Amniotic epithelial cell (primary cell): ENCODE measurements around the gene ISY1.
A peak's percentile ranks its signal among the peaks of the same experiment; 100 is the strongest.
"Not testable (repeated sequence)": the region's sequence is repeated elsewhere in the genome, so short reads cannot be mapped to it uniquely, and the experiment has no call there.

Source experiments
- DNase-seq: peaks from one replicate; pipeline ENCODE4 v3.0.0-alpha.2; 2010; ENCODE audit warnings: low read depth

Gene ISY1

DNA sequence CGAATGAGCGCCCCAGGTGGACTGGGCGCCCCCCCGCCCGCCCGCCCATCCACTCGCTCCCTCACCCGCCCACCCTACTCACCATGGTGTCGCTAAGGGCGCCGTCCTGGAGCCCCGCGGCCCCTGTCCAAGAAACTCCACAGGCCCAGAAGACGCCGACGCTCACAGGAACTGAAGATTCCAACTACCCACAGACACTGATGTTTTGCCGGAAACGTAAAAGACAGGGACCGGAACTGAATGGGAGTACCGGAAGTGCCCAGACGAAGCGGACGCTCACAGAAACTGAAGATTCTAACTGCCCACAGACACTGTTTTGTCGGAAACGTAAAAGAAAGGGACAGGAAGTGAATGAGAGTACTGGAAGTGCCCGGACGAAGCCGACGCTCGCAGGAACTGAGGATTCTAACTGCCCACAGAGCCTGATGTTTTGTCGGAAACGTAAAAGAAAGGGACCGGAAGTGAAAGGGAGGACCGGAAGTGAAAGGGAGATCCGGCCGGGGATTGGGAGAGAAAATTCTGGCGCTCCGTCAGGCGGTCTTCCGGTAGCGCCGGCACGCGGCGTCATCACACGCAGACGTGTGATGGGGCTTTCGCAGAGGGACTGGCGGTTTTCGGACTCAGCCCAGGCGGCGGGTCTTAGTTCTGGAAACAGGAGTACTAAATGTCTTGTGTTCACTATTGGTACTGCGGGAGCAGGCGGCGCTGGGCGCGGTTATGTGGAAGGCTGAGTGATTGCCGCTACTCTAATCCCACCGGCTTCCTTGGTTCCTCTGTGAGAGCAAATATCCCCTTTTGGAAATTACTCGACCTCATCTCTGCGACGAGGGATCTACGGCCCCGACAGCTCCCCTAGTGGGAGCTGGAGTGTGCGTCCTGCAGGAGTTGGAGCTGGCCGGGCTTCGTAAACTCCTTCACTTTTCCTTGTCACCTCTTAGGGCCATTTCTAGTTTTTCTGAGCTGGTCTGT, at the start of gene ISY1:
Gene ISY1 (minus strand): TSS at position 173 of the 969 bp plus-strand sequence. CDS start 88 bp downstream, at position 85.
- DNase-seq: peak; percentile 95

DNA sequence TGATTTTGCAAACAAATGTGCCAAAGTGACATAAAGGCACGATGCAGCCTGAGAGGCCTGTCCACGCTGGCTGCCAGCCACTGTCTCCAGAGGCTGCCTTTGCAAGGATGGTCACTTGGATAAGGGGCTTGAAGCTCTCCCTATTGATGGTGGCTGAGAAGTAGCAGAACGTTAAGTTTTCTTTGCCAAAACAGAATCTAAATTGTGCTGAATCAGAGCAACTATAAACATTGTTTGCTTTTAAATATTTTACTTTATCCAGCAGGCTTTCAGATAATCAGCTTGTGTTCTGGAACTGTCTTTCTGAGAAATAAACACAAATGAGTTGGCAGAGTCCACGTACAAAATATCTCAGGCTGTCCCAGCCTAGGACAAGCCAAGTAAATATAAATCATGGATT, 46.6 kb upstream of the ISY1 start:
- no peak for DNase-seq

DNA sequence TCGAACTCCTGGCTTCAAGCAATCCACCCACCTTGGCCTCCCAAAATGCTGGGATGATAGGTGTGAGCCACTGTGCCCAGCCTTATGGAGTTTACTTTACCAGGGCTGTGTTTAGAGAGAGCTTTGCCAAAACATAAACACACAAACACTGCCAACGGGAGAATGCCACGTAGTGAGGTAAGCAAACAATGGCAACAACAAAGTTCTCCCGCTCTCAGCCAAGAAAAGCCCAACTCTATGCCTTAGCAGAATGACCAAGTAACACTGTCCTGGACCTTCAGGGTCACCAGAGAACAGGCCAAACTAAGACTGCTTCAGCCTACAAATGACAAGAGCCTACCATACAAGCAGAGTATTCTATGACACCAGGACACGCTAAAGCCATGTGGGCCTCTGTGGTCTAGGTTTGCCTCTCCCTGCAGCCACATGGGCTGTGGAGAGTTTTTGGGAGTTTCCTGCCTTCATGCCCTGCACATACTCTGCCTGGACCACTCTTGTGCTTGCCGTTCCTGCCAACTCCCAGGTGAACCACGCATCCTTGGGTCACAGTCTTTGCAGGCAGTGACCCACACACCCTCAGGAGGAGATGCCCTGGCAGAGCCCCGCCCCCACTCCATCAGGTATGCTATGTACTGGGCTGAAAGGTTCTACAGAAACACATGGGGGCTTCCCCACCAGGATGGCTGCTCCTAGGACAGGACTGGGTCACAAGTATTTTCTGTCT, 44.4 kb upstream of the ISY1 start:
- DNase-seq: no peak

DNA sequence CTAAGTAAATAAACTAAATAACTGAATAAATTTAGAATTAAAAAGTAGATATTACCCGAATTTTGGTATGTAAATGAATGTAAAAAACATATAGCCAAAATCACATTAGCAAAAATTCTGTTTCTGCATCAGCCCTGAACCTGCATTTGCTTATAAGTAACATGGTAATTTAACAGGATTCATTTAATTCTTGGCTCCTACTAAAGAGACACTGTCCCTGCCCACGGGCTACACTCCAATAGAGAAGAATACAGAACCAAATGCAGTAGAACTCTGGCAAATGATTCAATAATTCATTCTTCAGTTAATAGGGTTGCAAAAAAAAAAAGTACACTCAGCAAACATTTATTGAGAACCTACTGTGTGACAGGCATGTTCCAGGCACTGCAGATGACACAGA, 43.6 kb upstream of the ISY1 start:
- DNase-seq: no peak

DNA sequence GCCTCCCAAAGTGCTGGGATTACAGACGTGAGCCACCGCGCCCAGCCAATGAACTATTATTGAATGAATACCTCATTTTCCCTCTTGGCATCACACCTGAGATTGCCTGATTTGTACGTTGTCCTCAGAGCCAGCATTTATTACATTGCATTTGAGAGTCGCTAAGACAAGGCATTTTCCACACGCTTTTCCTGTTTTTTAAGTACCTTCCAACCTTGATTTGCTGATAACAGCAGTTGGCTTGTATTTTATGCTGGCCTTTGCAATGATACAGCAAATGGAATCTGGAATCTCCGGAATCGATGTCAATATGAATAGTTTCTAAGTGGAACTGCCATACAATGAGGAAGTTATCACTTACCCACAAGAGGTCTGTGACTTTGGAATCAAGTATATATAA, 38.5 kb upstream of the ISY1 start:
- DNase-seq: no peak

DNA sequence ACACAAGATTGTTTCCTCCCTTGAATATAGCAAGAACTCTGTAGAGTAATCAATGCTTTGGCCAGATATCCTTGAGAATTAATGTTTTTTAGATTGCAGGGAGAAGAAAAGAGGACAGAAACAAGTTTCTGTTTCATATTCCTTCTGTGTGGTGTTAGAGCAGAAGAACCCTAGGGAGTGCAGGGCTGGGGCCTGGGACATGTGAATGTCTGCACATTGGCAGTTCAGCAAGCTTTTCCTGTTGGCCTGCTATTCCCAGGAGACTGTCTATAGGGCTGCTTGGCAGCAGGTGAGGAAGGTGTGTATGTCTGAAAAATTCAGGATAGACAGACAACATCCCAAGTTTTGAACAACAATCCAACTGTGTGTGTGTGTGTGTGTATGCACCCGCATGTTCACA, 36.5 kb upstream of the ISY1 start:
- no peak for DNase-seq

DNA sequence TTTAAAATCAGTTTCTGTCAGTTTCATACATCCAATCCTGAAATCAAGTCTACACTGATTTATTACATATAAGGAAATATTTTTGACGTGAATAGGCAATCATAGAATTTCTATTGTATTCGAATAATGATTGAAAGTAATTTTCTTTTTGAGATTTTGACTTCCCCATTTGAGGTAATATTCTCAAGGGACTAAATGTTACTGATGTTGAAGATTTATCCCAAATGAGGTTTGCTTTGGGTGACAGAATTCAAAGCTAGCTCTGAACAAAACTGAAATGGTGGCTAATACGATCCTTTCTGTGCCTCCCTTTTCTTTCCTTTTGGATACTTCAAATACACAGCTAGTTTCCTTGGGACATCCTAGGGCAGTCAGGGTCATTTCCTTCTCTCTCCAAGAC, 35.7 kb upstream of the ISY1 start:
- no peak for DNase-seq

DNA sequence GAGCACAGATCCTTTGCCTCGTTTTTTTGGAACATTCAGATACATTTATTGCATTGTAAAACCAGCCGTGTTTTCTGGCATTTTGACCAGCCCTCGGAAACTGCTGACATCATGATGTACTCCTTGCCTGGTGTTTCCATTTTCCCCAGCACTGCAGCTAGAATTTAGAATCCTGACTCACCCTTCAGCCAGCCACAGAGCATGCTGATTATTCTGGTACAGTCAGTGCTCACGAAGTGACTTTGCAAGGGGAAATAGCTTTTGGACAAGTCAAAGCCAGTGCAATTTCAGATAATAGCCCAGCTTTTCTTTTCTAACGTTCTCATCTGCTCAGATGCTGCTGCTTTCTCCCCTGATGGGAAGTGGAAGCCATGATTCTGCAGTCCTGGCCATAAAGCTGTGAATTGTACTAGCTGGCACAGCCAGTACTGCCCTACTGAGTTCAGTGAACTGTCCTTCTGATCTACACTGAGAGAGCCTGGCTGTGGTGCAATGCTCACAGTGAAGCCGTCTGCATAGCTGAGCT, 34.9 kb upstream of the ISY1 start:
- DNase-seq: peak; percentile 94

DNA sequence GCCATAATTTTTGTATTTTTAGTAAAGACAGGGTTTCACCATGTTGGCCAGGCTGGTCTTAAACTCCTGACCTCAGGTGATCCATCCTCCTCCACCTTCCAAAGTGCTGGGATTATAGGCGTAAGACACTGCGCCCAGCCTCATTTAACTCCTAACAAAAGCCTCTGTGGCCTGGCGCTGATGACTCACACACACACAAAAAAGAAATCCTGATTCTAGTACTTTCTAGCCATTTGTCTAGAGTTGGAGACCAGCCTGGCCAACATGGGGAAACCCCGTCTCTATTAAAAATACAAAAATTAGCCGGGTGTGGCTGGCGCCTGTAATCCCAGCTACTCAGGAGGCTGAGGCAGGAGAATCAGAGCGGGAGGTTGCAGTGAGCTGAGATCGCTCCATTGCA, 28.9 kb upstream of the ISY1 start:
- DNase-seq: not testable (repeated sequence)

DNA sequence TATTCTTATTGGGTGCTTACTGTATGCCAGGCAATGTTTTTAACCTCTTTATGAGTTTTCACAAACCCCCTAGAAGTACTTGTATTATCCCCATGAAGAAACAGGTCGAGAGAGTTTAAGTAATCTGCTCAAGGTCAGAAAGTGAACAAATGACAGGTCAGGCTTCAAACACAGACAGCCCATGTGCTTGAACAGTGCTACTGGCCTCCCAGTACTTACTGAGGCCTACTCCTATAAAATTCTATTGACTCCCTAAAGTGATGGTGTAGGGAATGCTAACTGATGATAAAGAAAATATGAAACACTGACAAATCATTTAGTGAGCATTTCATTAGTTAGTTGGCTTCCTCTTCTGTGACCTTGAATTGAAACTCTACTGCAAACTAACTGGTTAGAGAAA, 27.0 kb upstream of the ISY1 start:
- no peak for DNase-seq

DNA sequence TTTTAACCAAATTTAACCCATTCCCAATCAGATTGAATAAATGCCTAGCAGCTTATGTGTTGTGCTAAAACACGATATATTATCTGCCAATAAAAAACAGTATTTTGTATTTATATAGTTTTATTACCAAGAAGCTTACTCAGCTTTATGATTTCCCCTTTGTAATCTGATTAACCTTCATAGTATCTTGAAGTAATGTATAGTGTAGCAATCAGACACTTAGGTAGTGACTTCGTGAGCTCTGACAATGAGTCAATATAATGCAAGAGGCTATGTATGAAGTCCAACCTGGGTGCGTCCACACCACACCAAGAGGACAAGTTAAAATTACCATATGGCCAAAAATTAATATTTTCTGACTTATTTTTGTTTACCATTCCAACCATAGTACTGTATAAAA, 24.9 kb upstream of the ISY1 start:
- no peak for DNase-seq

DNA sequence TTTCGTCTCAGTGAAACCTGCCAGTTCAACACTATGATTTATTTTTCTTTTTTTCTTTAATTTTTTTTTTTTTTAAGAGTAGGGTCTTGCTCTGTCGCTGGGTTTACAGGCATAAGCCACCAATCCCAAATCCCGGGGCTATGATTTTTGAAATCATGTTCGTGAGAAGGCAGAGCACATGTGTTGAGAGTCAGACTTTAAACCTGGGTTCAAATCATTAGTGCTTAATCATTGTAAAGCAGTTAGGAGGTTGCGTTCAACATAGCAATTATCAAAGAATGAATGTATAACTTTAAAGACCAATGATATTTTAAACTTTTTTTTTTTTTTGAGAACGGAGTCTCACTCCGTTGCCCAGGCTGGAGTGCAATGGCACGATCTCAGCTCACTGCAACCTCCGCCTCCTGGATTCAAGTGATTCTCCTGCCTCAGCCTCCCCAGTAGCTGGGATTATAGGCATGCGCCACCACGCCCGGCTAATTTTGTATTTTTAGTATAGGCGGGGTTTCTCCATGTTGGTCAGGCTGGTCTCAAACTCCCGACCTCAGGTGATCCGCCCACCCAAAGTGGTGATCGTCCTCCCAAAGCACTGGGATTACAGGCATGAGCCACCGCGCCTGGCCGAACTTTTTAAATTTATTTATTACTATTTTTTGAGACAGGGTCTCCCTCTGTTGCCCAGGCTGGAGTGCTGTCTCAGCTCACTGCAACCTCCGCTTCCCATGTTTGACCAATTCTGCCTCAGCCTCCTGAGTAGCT, 24.1 kb upstream of the ISY1 start:
- not testable (repeated sequence) for DNase-seq

DNA sequence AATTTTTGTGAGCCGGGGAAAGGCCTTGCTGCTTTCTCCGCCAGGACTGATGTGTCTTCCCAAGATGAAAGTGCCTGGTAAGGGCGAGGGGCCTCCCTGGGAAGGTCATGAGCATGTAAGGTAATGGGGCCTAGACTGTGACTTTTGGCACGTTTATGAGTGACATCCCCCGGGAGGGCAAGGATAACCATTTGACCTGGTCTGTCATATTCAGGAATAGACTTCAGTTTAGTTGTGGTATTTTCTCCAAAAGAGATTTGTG, 23.5 kb upstream of the ISY1 start:
- DNase-seq: no peak

DNA sequence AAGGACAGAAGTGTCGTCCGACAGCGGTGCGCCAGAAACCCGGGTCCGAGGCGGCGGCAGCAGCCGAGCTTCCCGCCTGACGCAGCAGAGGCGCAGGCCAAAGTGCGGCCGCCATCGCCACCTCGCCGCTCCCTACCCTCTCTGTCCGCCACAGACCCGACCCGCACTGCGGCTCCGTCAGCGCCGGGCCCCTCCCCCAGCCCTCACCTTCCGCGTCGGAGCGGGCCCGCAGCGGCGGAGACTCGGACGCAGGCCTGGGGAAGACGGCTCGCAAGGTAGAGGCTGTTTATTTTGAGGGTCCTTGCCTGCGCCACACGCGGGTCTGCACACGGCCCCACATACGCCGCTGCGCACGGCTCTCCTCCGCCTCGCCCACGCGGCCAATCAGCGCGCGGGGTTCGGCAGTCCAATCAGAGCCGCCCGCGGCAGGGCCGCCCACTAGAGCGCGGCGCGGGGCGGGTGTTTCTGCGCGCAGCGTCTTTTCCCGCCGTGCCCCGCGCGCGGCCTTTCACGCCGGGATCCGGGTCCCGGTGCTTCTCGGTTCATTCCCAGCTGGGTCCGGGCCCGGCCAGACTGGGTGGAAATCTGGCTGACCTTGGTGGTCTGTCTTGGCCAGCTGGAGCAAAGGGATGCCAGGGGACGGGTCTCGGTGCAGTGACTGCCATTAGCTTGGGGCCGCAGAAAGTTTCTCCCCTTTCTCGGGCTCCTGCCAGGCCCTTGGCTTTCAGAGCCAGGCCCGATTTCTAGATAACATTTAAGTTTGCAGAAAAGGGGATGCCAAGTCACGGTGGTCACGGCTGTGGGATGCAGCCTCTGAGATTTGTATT, 22.9 kb upstream of the ISY1 start, which contains the start of gene CNBP:
Gene CNBP (minus strand): TSS at position 328 of the 827 bp plus-strand sequence. CDS start 12,139 bp downstream, outside the sequence.
- DNase-seq: peak; percentile 91

DNA sequence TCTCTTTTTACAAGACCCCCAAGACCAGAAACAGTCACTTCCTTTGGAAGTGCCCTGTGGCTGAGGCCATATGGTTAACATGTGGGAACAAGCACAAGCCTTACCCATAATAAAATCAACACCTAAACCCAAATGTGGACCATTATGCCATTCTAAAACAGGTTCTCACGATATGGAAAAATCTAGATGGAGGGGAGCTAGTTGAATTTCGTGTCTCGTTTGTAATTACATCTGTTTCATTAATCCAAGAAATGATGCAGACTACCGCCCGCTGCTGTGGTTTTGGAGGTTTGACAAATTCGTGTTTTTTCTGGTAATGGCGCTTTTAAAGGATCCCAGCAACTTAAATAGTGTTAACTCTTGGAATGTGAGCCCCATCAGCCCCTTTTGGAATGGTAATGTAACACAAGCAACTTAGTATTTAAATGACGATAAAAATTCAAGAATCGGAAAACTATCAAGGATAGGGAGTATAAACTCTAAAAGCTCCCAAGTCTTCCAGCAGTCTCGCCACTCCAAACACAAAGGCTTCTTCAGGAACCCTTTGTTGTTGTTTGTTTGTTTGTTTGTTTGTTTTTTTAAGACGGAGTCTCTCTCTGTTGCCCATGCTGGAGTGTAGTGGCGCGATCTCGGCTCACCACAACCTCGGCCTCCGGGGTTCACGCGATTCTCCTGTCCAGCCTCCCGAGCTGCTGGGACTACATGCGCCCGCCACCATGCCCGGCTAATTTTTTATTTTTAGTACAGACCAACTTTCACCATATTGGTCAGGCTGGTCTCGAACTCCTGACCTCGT, 21.7 kb upstream of the ISY1 start:
- DNase-seq: no peak

DNA sequence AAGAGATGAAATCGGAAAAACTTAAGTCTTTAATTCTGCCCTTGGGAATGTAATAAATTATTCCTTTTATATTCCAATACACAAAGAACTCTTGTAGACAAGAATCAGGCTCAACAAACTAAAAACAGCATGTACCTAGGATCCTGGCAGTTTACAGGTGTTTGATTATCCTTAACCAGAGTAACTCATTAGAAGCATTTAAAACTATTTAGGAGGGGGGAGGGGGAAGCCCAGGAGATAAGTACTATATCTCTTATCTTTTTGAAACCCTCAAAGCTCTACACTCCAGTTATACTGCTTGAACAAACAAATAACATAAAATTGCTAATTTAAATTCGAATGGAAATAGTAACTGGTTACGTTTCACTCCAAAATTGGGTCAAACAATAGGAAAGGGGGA, 21.0 kb upstream of the ISY1 start:
- no peak for DNase-seq

DNA sequence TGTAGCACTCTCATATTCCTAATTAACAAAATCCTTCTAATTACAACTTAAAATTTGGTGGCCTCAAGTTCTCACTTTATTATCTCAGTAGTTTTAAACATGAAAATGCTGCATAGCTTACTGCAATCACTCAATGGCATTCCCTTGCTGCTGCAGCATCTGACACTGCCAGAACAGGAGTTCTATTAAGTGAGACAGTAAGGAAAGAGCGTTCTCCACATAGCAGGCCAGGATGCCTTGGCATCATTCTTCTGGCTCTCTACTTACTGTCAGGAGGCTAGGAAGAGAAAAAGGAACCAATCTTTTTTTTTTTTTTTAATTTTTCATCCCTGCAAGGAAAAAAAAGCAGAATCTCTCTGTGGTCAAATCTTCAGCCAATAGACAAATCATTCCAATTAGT, 19.6 kb upstream of the ISY1 start:
- no peak for DNase-seq

DNA sequence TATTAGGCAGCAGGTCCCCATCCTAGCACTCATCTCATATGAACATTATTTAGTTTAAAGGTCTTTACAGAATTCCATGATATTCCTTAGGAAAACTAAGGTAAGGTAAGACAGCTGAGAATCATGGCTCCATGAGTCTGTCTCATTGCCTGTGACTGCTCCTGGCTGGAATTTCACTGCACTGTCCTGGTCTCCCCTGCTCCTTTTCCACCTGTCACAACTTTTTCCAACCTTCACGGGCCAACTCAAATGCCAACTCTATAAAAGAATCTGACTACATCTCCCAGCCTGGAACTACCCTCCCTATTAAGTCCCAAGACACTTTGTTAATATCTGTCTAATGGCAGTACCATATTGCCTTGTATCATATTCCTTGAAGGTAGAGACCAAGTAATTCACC, 15.2 kb upstream of the ISY1 start:
- no peak for DNase-seq

DNA sequence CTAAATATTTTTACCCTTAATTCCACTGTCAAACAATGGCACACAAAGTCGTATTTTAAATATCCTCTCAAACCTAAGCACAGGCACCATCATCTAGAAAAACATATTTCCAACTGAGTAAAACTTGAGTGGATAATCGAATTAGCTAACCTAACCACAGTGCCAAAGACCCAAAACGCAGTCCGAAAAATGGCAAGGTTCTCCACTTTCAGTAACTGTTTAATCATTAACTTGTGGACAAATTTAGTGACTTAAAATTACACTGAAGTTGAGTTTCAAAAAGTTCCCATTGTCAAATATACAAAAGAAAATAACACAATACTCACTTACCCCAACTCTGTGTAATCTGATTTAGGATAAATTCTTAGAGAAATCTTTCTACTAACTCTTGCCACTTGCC, 12.9 kb upstream of the ISY1 start:
- DNase-seq: no peak

DNA sequence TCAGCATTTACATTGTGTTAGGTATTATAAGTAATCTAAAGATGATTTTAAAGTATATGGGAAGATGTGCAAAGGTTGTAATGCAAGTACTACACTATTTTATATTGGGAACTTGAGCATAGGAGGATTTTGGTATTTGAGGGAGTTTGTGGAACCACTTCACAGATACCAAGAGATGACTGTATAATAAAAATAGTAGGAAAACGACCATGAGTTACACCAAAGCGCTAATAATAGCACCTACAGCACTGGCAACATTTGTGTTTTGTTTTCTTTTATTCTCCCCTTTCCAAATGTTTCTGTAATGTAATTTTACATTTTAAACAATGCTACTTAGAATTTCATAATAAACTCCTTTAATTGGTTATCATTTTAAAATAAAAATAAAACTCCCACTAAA, 12.3 kb upstream of the ISY1 start:
- DNase-seq: no peak
